Thyroid gland (tissue), 4 donors: Measurements from ENCODE around the gene NBAS. TPM values are rescaled to one million over a fixed set of nuclear protein-coding genes. Genes with fewer than 3 reads are reported as not detected.

Experiments used
- DNase-seq, 2 donors: peaks; one replicate each; pipeline ENCODE4 v3.0.0-alpha.2; 2019
- H3K27ac ChIP-seq, 3 donors: fragments of 200-600 bp; sonication (generic); 1 replicate in 2 of 3; 2 replicates in 1 of 3; pipeline ENCODE4 v1.5.1; 2016 to 2019; ENCODE audit warnings: mild to moderate bottlenecking in 1 of 3, moderate library complexity in 1 of 3
- H3K27me3 ChIP-seq: fragments of 200-600 bp; sonication (generic); one replicate; pipeline ENCODE4 v1.5.1; 2019
- H3K36me3 ChIP-seq, 2 donors: fragments of 200-600 bp; sonication (generic); one replicate each; pipeline ENCODE4 v1.5.1; 2016 to 2019
- H3K4me1 ChIP-seq, 2 donors: fragments of 200-600 bp; sonication (generic); one replicate each; pipeline ENCODE4 v1.5.1; 2017 to 2019
- H3K4me3 ChIP-seq, 3 donors: fragments of 200-600 bp; sonication (generic); replicated peaks in 1 of 3; 1 replicate in 2 of 3; 2 replicates in 1 of 3; pipeline ENCODE4 v1.5.1; 2016; ENCODE audit warnings: mild to moderate bottlenecking in 1 of 3
- H3K9me3 ChIP-seq: fragments of 200-600 bp; sonication (generic); one replicate; pipeline ENCODE4 v1.5.1; 2017
- CTCF ChIP-seq, 6 experiments: fragments of 200-600 bp in 3 of 6; fragments of 450-650 bp in 3 of 6; sonication (generic) in 3 of 6; IDR thresholded peaks; one replicate each; pipeline ENCODE4 v1.5.1; 2016 to 2019; ENCODE audit warnings: antibody characterized with exemption in 6 of 6, mild to moderate bottlenecking in 2 of 6, inconsistent platforms in 1 of 6, moderate library complexity in 1 of 6
- POLR2A ChIP-seq, 2 donors: fragments of 450-650 bp; IDR thresholded peaks; one replicate each; pipeline ENCODE4 v1.6.1; 2017; ENCODE audit warnings: antibody characterized with exemption in 2 of 2, mild to moderate bottlenecking in 2 of 2, moderate library complexity in 1 of 2
- WGBS, 2 donors: methylation state at CpG; one replicate each; pipeline ENCODE4 v1.1.5; 2017; 5-methylcytosine and 5-hydroxymethylcytosine counted together
- intact Hi-C: fragments of 100-400 bp; cut with DNase I; formaldehyde crosslinking; loops from one replicate; pipeline ENCODE4 v1.15.1; 2023
- total RNA-seq, 4 donors: library from RNA; depleted of rRNA; stranded (reverse); fragments of >200 nt; gene quantifications; one replicate each; pipeline ENCODE4 v1.2.3, GENCODE V29; 2016

Gene NBAS
- total RNA-seq, 4 donors from 2014 or later, result 50.4 to 71.5 (median 54.7) TPM

- Histone ChIP-seq H3K9me3 (no peaks in the 10 kb centered on the region), H3K4me3 (no peak overlapping the region), H3K4me1 (no peaks in the 10 kb centered on the region), H3K36me3 (no peaks in the 10 kb centered on the region), H3K27ac (no peak overlapping the region), H3K27me3 (no peaks in the 10 kb centered on the region)
- TF ChIP-seq CTCF (IDR thresholded peaks at IDR 0.05), result no peak
- TF ChIP-seq POLR2A (IDR thresholded peaks at IDR 0.05), result no peak
- no peak for DNase-seq
- intact Hi-C loops, result no loop called here
Observed at GRCh38 chr2:15584316-15584715, 23.2 kb upstream of the NBAS start.

- WGBS, 2 donors, result 74 to 88% methylated on average over 1 of the region's 1 CpG
- H3K36me3 ChIP-seq, result no peaks in the 10 kb centered on the region
- no peak for TF ChIP-seq POLR2A (IDR thresholded peaks at IDR 0.05)
- no peak for TF ChIP-seq CTCF (IDR thresholded peaks at IDR 0.05)
- no peak for DNase-seq
- intact Hi-C loops, result no loop called here
- no peaks in the 10 kb centered on the region for H3K4me1 ChIP-seq
- H3K27ac ChIP-seq, result no peak overlapping the region
- no peak overlapping the region for H3K4me3 ChIP-seq
- H3K27me3 ChIP-seq, result no peaks in the 10 kb centered on the region
- no peaks in the 10 kb centered on the region for H3K9me3 ChIP-seq
Observed at GRCh38 chr2:15583826-15584225, 22.7 kb upstream of the NBAS start.

- no peaks in the 10 kb centered on the region for H3K9me3 ChIP-seq
- intact Hi-C loops, result no loop called here
- DNase-seq, result no peak
- no peaks in the 10 kb centered on the region for H3K4me1 ChIP-seq
- WGBS, 2 donors, result 83 to 84% methylated on average over 15 of the region's 15 CpGs
- no peak overlapping the region for H3K4me3 ChIP-seq
- no peak overlapping the region for H3K27ac ChIP-seq
- no peak for TF ChIP-seq CTCF (IDR thresholded peaks at IDR 0.05)
- TF ChIP-seq POLR2A (IDR thresholded peaks at IDR 0.05), result no peak
- no peaks in the 10 kb centered on the region for H3K27me3 ChIP-seq
- H3K36me3 ChIP-seq, result no peaks in the 10 kb centered on the region
Observed at GRCh38 chr2:15582710-15583357, 21.7 kb upstream of the NBAS start.

- Histone ChIP-seq H3K4me3 (no peak overlapping the region), H3K4me1 (no peaks in the 10 kb centered on the region), H3K36me3 (no peaks in the 10 kb centered on the region), H3K27me3 (no peaks in the 10 kb centered on the region), H3K27ac (no peak overlapping the region), H3K9me3 (no peaks in the 10 kb centered on the region)
- DNase-seq, result no peak
- intact Hi-C loops, result no loop called here
- 93 to 95% methylated on average over 2 of the region's 2 CpGs for WGBS, 2 donors
- TF ChIP-seq POLR2A (IDR thresholded peaks at IDR 0.05) (no peak), CTCF (IDR thresholded peaks at IDR 0.05) (no peak)
Observed at GRCh38 chr2:15580451-15580850, 19.3 kb upstream of the NBAS start.

- DNase-seq, result no peak
- H3K9me3 ChIP-seq, result no peaks in the 10 kb centered on the region
- H3K36me3 ChIP-seq, result no peaks in the 10 kb centered on the region
- H3K27ac ChIP-seq, result no peak overlapping the region
- H3K4me3 ChIP-seq, result no peak overlapping the region
- 24 to 54% methylated on average over 1 of the region's 1 CpG for WGBS, 2 donors
- no peaks in the 10 kb centered on the region for H3K4me1 ChIP-seq
- no peaks in the 10 kb centered on the region for H3K27me3 ChIP-seq
- intact Hi-C loops, result no loop called here
- TF ChIP-seq POLR2A (IDR thresholded peaks at IDR 0.05), result no peak
- no peak for TF ChIP-seq CTCF (IDR thresholded peaks at IDR 0.05)
Observed at GRCh38 chr2:15579641-15580040, 18.5 kb upstream of the NBAS start.
